ENCODE results near the gene RANBP1. TPM values are rescaled to one million over a fixed set of nuclear protein-coding genes. Genes with fewer than 3 reads are reported as not detected.

The RANBP1 gene
- polyA plus RNA-seq, 2 of the 4 experiments (the other 2 are of a cell fraction) = 239 to 338 TPM

DNA sequence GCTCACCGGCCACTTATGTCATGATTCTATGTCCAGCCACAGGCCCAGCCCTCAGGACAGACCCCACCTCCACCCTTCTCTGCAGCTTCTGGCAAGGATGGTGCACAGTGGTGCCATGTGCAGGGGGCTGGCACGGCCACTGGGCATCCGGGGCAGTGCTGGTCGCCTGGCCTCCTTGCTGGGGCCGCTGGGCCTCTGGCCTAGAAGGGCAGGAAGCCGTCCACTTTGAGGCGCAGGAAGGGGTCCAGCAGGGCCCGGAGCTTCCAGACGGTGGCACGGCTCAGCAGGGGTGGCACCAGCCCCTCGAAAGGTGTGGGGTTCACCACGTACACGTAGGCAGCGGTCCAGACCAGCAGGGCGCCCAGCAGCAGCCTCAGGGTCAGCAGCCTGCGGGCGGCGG lies 32.5 kb downstream of the RANBP1 start:
- no peak overlapping the region for H3K4me3 ChIP-seq
- H3K4me1 ChIP-seq = no peaks in the 10 kb centered on the region
- WGBS (ENCODE audit: missing lambda C conversion rate) = 80% methylated on average over 3 of the region's 18 CpGs
- ATAC-seq = no peak
- no peak overlapping the region for H3K4me2 ChIP-seq
- no peak overlapping the region for H3K27ac ChIP-seq
- H3K9me3 ChIP-seq = no peaks in the 10 kb centered on the region
- no peak for TF ChIP-seq NR3C1 (IDR thresholded peaks at IDR 0.05)
- TF ChIP-seq, protein P1, sequence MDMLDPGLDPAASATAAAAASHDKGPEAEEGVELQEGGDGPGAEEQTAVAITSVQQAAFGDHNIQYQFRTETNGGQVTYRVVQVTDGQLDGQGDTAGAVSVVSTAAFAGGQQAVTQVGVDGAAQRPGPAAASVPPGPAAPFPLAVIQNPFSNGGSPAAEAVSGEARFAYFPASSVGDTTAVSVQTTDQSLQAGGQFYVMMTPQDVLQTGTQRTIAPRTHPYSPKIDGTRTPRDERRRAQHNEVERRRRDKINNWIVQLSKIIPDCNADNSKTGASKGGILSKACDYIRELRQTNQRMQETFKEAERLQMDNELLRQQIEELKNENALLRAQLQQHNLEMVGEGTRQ (IDR thresholded peaks at IDR 0.05) = no peak
- TF ChIP-seq NFE2L2 (conservative IDR thresholded peaks at IDR 0.05; ENCODE audit: low read length) = no peak
- no peak for TF ChIP-seq JUNB (IDR thresholded peaks at IDR 0.05)
- no peak for TF ChIP-seq KDM5A (IDR thresholded peaks at IDR 0.05)
- TF ChIP-seq, protein P2, sequence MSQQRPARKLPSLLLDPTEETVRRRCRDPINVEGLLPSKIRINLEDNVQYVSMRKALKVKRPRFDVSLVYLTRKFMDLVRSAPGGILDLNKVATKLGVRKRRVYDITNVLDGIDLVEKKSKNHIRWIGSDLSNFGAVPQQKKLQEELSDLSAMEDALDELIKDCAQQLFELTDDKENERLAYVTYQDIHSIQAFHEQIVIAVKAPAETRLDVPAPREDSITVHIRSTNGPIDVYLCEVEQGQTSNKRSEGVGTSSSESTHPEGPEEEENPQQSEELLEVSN (IDR thresholded peaks at IDR 0.05; ENCODE audit: borderline replicate concordance, low read depth) = no peak
- no peak for TF ChIP-seq HOXA7 (CRISPR knock-in tag; IDR thresholded peaks at IDR 0.05)
- TF ChIP-seq, protein P3, sequence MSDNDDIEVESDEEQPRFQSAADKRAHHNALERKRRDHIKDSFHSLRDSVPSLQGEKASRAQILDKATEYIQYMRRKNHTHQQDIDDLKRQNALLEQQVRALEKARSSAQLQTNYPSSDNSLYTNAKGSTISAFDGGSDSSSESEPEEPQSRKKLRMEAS (IDR thresholded peaks at IDR 0.05) = no peak
- TF ChIP-seq EHF (CRISPR knock-in tag; IDR thresholded peaks at IDR 0.05) = no peak
- TF ChIP-seq TP53 (CRISPR knock-in tag; IDR thresholded peaks at IDR 0.05) = no peak
- TF ChIP-seq CHD2 (IDR thresholded peaks at IDR 0.05; ENCODE audit: low read length, partially characterized antibody) = no peak
- no peak for TF ChIP-seq SMC3 (IDR thresholded peaks at IDR 0.05)
- no peak for TF ChIP-seq MYC (IDR thresholded peaks at IDR 0.05; ENCODE audit: borderline replicate concordance, low read length)
- TF ChIP-seq GATA3 (IDR thresholded peaks at IDR 0.05; ENCODE audit: borderline replicate concordance) = no peak
- no peak for TF ChIP-seq FOSB (CRISPR knock-in tag; IDR thresholded peaks at IDR 0.05)
- TF ChIP-seq MAFK (IDR thresholded peaks at IDR 0.05; ENCODE audit: partially characterized antibody) = no peak
- no peak for TF ChIP-seq POLR2AphosphoS2 (conservative IDR thresholded peaks at IDR 0.05; ENCODE audit: low read length)
- TF ChIP-seq, protein P4, sequence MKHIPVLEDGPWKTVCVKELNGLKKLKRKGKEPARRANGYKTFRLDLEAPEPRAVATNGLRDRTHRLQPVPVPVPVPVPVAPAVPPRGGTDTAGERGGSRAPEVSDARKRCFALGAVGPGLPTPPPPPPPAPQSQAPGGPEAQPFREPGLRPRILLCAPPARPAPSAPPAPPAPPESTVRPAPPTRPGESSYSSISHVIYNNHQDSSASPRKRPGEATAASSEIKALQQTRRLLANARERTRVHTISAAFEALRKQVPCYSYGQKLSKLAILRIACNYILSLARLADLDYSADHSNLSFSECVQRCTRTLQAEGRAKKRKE (CRISPR knock-in tag; IDR thresholded peaks at IDR 0.05; ENCODE audit: low read depth) = no peak
- no peak for FAIRE-seq
- POLR2A ChIA-PET = no interaction called here
- no peak for DNase-seq (ENCODE audit: low read depth in 1 of 2, low spot score in 1 of 2)
- CTCF ChIA-PET = interaction anchor here (1.5 kb wide), 2 partner anchors 9 to 136 kb away, joined by 4 to 7 read pairs; no protein-coding TSS in a partner anchor

DNA sequence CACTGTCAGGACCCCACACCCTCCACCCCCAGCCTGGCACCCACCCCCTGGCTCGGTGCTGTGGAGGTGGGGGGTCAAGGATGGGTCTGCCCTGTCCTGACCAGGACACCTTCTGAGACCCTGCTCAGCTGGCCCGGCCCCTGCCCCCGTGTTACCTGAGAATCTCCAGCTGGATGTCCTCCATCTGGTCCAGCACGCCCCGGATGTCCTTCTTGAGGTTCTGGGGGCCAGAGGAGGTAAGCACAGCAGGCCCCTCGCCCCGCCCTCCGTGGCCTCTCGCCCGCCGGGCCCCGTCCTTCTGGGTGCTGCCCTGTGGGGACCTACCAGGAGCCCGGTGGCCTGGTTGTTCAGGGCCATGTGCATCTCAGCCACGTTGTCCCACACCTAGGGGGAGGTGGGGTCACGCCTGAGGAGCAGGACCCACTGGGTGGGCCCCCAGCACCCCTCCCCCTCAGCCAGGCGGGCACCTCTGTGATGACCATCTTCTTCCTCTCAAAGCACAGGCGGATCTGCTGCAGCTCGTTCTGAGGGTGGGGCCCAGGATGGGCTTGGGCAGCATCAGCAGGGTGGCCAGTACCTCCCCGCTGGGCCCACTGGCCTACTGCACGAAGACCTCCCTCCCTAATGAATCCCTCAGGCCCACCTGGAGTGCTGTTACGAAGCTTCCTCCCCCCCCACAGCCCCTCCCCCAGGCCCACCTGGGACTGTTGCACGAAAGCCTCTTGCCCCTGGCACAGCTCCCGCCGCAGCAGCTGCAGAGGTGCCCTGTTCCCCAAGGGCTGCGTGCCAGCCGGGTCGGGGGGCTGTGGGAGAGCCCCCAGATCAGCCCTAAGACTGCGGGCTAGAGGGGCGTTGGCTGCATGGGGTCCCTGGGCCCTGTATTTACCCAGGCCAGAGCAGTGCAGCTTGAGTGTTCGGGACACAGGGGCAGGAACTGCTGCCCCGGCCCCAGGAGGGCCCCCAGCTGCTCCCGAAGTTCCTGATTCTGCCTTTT lies 33.6 kb downstream of the RANBP1 start:
- H3K4me1 ChIP-seq = no peaks in the 10 kb centered on the region
- POLR2A ChIA-PET = no interaction called here
- no peaks in the 10 kb centered on the region for H3K9me3 ChIP-seq
- DNase-seq (ENCODE audit: low read depth in 1 of 2, low spot score in 1 of 2) (no peak), ATAC-seq (no peak), FAIRE-seq (no peak)
- no peak overlapping the region for H3K4me2 ChIP-seq
- H3K27ac ChIP-seq = no peak overlapping the region
- no peak overlapping the region for H3K4me3 ChIP-seq
- WGBS (ENCODE audit: missing lambda C conversion rate) = no CpG with 5 or more reads among the region's 32 CpGs
- CTCF ChIA-PET = no interaction called here
- TF ChIP-seq, protein P5, sequence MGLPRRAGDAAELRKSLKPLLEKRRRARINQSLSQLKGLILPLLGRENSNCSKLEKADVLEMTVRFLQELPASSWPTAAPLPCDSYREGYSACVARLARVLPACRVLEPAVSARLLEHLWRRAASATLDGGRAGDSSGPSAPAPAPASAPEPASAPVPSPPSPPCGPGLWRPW (IDR thresholded peaks at IDR 0.05) = no peak
- TF ChIP-seq POLR2A (IDR thresholded peaks at IDR 0.05; ENCODE audit: low read length) (no peak), EP300 (IDR thresholded peaks at IDR 0.05) (no peak), KDM5A (IDR thresholded peaks at IDR 0.05) (no peak), TP53 (CRISPR knock-in tag; IDR thresholded peaks at IDR 0.05) (no peak), HOXB5 (CRISPR knock-in tag; IDR thresholded peaks at IDR 0.05) (no peak), ESRRA (IDR thresholded peaks at IDR 0.05; ENCODE audit: borderline replicate concordance, low read length) (no peak), KDM1A (IDR thresholded peaks at IDR 0.05; ENCODE audit: low read depth) (no peak), FOSB (CRISPR knock-in tag; IDR thresholded peaks at IDR 0.05) (no peak), HOXA7 (CRISPR knock-in tag; IDR thresholded peaks at IDR 0.05) (no peak)
- TF ChIP-seq, protein P6, sequence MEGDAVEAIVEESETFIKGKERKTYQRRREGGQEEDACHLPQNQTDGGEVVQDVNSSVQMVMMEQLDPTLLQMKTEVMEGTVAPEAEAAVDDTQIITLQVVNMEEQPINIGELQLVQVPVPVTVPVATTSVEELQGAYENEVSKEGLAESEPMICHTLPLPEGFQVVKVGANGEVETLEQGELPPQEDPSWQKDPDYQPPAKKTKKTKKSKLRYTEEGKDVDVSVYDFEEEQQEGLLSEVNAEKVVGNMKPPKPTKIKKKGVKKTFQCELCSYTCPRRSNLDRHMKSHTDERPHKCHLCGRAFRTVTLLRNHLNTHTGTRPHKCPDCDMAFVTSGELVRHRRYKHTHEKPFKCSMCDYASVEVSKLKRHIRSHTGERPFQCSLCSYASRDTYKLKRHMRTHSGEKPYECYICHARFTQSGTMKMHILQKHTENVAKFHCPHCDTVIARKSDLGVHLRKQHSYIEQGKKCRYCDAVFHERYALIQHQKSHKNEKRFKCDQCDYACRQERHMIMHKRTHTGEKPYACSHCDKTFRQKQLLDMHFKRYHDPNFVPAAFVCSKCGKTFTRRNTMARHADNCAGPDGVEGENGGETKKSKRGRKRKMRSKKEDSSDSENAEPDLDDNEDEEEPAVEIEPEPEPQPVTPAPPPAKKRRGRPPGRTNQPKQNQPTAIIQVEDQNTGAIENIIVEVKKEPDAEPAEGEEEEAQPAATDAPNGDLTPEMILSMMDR (IDR thresholded peaks at IDR 0.05) = no peak
- TF ChIP-seq, protein P7, sequence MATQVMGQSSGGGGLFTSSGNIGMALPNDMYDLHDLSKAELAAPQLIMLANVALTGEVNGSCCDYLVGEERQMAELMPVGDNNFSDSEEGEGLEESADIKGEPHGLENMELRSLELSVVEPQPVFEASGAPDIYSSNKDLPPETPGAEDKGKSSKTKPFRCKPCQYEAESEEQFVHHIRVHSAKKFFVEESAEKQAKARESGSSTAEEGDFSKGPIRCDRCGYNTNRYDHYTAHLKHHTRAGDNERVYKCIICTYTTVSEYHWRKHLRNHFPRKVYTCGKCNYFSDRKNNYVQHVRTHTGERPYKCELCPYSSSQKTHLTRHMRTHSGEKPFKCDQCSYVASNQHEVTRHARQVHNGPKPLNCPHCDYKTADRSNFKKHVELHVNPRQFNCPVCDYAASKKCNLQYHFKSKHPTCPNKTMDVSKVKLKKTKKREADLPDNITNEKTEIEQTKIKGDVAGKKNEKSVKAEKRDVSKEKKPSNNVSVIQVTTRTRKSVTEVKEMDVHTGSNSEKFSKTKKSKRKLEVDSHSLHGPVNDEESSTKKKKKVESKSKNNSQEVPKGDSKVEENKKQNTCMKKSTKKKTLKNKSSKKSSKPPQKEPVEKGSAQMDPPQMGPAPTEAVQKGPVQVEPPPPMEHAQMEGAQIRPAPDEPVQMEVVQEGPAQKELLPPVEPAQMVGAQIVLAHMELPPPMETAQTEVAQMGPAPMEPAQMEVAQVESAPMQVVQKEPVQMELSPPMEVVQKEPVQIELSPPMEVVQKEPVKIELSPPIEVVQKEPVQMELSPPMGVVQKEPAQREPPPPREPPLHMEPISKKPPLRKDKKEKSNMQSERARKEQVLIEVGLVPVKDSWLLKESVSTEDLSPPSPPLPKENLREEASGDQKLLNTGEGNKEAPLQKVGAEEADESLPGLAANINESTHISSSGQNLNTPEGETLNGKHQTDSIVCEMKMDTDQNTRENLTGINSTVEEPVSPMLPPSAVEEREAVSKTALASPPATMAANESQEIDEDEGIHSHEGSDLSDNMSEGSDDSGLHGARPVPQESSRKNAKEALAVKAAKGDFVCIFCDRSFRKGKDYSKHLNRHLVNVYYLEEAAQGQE (IDR thresholded peaks at IDR 0.05) = no peak
